Measurements from ENCODE around the gene FALEC.

- no peak for TF ChIP-seq CTCF (IDR thresholded peaks at IDR 0.05)
- TF ChIP-seq POLR2A (IDR thresholded peaks at IDR 0.05) = no peak
- no peak for TF ChIP-seq POLR2AphosphoS5 (IDR thresholded peaks at IDR 0.05)
- TF ChIP-seq EP300 (IDR thresholded peaks at IDR 0.05) = no peak
These were observed 13.5 kb downstream of the FALEC start for GRCh38 chr1:150529017-150529416.
